ENCODE results near the gene MTFR1L.

- no peak for TF ChIP-seq GATA3 (IDR thresholded peaks at IDR 0.05; ENCODE audit: low read depth, low read length)
- no peak for TF ChIP-seq GATA2 (IDR thresholded peaks at IDR 0.05; ENCODE audit: low read depth, low read length)
These were observed 4.3 kb upstream of the MTFR1L start for GRCh38 chr1:25815208-25816111.

Measured in SH-SY5Y (cell line).